Astrocyte (in vitro differentiated cells and primary cell): ENCODE results near the gene PEPD.

Source experiments
- EZH2 ChIP-seq: IDR thresholded peaks from 2 replicates; pipeline ENCODE4 v1.6.1; 2012; ENCODE audit warnings: mild to moderate bottlenecking, low read length, inconsistent platforms; ENCODE audit not compliant: insufficient read depth
- TF ChIP-seq, protein P1 (sequence below): IDR thresholded peaks from 2 replicates; pipeline ENCODE4 v1.5.1; 2011; ENCODE audit warnings: low read depth, mild to moderate bottlenecking, inconsistent platforms, low read length, moderate library complexity; ENCODE audit not compliant: insufficient read depth

DNA sequence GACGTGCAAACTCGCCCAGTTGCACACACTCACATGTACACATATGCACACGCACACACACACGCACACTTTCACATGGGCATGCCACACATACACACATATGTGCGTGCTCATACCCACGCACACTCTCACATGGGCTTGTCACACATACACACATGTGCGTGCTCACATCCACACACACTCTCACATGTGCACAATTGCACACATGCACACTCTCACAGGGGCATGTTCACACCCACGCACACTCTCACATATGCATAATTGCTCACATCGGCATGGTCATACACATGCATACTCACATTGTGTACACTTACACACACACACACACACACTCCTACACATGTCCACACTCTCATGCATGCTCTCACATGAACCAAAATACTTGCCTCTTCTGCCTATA is 32.8 kb upstream of the PEPD start:
- TF ChIP-seq EZH2: no peak
- TF ChIP-seq, protein P1, sequence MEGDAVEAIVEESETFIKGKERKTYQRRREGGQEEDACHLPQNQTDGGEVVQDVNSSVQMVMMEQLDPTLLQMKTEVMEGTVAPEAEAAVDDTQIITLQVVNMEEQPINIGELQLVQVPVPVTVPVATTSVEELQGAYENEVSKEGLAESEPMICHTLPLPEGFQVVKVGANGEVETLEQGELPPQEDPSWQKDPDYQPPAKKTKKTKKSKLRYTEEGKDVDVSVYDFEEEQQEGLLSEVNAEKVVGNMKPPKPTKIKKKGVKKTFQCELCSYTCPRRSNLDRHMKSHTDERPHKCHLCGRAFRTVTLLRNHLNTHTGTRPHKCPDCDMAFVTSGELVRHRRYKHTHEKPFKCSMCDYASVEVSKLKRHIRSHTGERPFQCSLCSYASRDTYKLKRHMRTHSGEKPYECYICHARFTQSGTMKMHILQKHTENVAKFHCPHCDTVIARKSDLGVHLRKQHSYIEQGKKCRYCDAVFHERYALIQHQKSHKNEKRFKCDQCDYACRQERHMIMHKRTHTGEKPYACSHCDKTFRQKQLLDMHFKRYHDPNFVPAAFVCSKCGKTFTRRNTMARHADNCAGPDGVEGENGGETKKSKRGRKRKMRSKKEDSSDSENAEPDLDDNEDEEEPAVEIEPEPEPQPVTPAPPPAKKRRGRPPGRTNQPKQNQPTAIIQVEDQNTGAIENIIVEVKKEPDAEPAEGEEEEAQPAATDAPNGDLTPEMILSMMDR: no peak
